ENCODE measurements around the gene CUX1. TPM values are rescaled to one million over a fixed set of nuclear protein-coding genes. Genes with fewer than 3 reads are reported as not detected.

CUX1 gene
- total RNA-seq, 4 donors from 2014 or later: 42.8 to 59.0 (median 47.4) TPM

DNA sequence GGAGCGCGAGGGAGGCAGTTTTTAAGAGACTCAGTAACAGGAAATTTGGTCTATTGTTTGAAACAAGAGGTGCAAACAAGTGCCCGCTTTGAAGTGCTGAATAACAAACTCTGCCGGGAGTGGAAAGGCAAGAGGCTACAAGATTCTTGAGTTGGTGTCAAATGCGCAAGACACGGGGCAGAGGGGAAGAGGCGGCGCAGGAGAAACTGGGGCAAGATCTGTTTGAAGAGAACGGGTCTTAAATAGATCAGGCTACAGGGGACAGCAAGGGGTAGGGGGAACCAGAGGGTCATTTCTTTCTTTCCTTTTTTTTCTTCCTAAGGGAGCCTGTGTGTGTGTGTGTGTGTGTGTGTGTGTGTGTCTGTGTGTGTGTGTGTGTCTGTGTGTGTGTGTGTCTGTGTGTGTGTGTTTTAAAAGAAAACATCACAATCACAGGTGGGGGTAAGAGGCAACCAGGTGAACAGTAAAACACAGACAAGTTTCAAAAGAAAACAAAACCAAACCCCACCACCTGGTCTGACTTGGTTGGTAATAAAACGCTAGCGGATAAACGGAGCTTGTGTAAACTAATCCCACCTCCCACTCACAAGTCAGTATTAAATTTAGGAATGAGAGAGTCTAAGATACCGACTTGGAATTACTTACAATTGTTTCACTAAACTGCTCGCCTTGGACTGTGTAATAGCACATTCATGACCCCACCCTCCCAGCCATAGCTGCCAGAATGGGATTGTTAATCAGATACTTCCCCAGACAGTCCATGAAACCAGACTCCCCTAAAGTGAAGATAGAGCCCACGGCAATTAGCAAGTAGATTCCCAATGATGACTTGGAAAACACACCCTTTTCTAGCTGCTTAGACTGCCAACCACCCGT is 13.1 kb upstream of the CUX1 start:
- TF ChIP-seq, protein P1, sequence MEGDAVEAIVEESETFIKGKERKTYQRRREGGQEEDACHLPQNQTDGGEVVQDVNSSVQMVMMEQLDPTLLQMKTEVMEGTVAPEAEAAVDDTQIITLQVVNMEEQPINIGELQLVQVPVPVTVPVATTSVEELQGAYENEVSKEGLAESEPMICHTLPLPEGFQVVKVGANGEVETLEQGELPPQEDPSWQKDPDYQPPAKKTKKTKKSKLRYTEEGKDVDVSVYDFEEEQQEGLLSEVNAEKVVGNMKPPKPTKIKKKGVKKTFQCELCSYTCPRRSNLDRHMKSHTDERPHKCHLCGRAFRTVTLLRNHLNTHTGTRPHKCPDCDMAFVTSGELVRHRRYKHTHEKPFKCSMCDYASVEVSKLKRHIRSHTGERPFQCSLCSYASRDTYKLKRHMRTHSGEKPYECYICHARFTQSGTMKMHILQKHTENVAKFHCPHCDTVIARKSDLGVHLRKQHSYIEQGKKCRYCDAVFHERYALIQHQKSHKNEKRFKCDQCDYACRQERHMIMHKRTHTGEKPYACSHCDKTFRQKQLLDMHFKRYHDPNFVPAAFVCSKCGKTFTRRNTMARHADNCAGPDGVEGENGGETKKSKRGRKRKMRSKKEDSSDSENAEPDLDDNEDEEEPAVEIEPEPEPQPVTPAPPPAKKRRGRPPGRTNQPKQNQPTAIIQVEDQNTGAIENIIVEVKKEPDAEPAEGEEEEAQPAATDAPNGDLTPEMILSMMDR (IDR thresholded peaks at IDR 0.05; ENCODE audit: low read depth): no peak

DNA sequence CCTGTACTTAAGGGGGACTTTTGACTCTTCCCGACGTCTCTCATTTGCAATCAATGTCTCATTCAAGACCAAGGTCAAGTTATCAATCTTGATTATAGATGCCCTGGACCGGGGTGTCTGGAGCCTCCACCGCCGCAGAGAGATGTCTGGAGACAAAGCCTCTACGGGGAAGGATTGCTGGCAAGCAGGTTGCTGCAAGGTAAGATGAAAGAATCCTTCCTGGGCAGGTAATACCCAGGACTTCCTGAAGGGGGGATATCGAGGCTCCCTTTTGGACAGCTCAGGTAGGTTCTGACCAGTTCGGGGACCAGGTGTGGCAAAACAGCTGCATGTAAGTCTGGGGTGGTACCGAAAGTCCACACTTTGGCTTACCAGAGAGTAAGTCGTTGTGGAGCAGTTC is 12.5 kb upstream of the CUX1 start:
- TF ChIP-seq, protein P1 (IDR thresholded peaks at IDR 0.05; ENCODE audit: low read depth): no peak

DNA sequence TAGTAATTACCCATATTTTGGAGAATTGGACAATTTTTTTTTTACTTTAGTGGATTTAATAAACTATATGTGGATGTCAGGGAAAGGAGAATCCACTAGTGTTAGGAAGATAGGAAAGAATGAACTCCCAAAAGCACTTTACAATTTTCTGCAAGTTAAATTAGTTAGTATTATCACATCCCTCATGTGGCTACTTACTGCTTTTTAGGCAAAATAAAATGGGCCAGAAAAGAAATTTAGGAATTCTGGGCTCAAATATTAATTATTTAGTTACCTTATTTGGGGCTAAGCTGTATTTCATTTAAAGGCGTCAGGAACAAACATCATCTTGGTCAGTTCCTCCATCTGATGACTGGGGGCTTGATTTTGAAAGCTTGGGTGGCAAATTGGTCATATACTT is 4.8 kb upstream of the CUX1 start:
- TF ChIP-seq, protein P1 (IDR thresholded peaks at IDR 0.05; ENCODE audit: low read depth): no peak

DNA sequence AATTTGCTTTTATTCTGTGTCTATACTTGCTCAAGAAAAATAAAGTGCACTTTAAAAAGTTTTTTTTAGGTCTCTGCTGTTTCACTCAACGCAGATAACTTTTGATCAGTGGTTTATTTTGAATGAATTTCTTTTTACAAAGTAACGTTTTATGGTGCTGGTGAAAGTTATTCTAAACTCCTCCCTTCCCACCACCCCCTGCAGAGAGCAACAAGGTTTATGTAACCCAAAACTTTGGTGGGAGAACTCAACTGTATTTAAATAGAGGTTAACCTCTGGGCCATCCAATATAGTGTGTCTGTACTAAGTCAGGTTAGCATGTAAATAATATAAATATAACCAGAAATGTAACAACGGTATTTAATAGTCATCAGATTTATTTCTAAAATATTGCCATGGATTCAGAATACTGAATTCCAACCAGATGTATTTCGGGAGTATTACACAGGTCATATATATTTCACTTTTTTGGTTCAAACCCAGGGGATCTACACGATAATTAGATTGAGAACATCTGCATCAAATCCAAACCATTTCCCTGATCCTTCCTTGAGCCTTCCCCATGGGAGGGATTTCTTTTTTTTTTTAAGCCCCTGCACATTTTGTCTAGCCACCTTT is 3.9 kb upstream of the CUX1 start:
- TF ChIP-seq, protein P1 (IDR thresholded peaks at IDR 0.05; ENCODE audit: low read depth): no peak

DNA sequence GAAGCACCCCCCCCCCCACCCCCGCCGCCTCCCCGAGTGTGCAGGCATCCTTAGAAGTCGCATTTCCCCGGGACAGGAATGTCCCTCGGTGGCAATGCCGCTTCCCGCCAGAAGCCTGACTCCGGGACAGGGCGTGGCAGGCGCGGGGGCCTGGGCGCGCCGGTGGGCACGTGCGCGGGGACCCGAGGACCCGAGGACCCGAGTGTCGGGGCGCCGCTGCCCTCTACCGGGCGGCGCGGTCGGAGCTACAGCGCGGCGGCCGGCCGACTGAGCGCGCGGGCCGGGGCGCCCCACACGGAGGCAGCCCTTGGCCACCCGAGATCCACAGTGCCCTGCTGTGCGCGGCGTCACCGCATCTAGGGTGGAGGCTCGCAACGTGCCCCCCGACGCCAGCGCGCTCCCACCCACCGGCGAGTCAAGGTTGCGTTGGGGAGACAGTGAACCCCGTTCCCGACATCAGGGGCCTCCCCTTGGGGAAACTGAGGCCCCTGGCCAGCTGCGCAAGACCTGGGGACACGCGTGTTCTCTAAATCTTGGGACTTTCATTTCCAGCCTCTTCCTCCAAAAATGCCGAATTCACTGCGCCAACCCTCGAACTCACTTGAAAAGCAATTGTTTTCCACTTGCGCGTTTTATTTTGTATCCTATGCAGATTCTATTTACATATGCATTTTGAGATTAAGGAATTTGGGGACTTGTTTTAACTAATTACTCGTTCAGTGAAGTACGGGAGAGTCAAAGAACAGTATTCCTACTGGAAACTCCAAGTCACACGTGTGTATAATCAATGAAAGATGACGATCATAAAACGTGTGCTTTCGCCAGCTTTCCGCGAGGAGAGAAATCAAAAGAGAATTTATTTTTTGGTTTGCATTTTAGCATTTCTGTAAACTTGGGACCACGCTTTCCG is 3.1 kb upstream of the CUX1 start:
- TF ChIP-seq, protein P1 (IDR thresholded peaks at IDR 0.05; ENCODE audit: low read depth): no peak

DNA sequence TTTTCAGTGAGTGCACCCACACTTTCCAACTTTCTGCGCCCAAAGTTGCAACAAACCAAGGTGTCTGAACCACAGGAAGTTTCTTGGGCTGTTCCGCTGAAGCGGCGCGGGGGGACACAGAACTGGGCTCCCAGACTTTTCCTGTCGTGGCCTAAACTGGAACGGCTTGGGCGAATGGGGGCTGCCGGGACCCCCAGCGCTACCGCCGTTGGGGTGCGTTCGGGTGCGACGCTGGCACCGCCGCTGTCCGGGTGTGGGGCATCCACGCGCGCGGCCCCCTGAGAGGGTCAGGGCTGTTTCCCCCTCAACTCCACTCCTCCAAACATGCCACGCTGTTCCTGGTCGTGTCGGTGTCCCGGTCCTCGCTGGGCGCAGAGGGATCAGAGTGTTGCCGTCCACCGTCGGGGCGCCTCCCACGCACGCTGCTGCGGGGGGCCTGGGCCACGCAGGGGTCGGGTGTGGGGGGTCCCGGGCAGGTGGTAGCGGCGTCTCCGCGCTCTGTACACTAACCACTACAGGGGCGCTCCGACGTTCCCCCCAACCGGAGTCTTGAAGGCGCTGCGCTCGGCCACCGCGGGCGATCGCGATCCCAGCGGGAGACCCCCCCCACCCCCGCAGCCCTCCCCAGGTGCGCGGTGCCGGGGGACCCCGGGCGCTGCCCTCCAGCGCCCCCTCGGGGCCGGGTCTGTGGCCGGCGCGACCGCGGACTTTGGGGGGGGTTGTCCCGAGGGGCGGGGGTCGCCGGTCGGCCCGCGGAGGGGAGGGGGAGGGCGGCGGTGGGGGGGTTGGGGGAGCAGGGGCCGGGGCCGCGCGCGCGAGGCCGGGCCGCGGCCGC is 2.2 kb upstream of the CUX1 start:
- TF ChIP-seq, protein P1 (IDR thresholded peaks at IDR 0.05; ENCODE audit: low read depth): no peak

Measured in subcutaneous adipose tissue (tissue), 4 donors.